ENCODE results near the gene ROR2.
A peak's percentile ranks its signal among the peaks of the same experiment; 100 is the strongest.

The ROR2 gene

GRCh38 chr9:91766315-91767069, 183.5 kb downstream of the ROR2 start:
- no peak for FAIRE-seq
- TF ChIP-seq POLR2A (IDR thresholded peaks at IDR 0.05; ENCODE audit: low read depth, low read length) (no peak), TAF1 (IDR thresholded peaks at IDR 0.05; ENCODE audit: borderline replicate concordance, low read depth, low read length) (no peak), POLR2AphosphoS5 (IDR thresholded peaks at IDR 0.05; ENCODE audit: low read depth, low read length) (no peak)

DNA sequence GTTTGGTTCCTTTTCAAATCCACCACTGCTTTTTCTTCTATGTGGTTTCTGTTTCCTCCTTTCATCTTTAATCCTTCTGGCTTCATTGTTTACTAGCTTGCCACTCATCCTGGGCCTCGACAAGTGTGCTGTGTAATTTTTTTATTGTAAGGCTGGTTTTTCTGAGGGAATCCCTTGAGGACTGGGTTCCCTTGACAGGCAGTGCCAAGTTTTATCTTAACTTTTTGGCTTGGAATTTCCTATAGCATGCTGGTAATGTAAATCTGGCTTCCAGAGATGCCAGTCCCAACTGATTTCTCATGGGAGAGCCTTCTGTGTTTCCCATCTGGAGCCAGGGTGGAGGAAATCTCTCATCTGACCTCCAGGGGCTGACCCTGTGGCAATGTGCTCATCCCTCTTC, 184.7 kb downstream of the ROR2 start:
- DNase-seq (ENCODE audit: insufficient read length), result no peak
- FAIRE-seq, result no peak
- TF ChIP-seq TAF1 (IDR thresholded peaks at IDR 0.05; ENCODE audit: borderline replicate concordance, low read depth, low read length) (no peak), POLR2AphosphoS5 (IDR thresholded peaks at IDR 0.05; ENCODE audit: low read depth, low read length) (no peak), POLR2A (IDR thresholded peaks at IDR 0.05; ENCODE audit: low read depth, low read length) (no peak)

More at GRCh38 chr9:91766315-91767069, 183.5 kb downstream of the ROR2 start:
- DNase-seq (ENCODE audit: insufficient read length), result no peak

GRCh38 chr9:91764661-91765060, 185.4 kb downstream of the ROR2 start:
- TF ChIP-seq POLR2AphosphoS5 (IDR thresholded peaks at IDR 0.05; ENCODE audit: low read depth, low read length) (no peak), POLR2A (IDR thresholded peaks at IDR 0.05; ENCODE audit: low read depth, low read length) (no peak), TAF1 (IDR thresholded peaks at IDR 0.05; ENCODE audit: borderline replicate concordance, low read depth, low read length) (no peak)
- FAIRE-seq (no peak), DNase-seq (ENCODE audit: insufficient read length) (no peak)

DNA sequence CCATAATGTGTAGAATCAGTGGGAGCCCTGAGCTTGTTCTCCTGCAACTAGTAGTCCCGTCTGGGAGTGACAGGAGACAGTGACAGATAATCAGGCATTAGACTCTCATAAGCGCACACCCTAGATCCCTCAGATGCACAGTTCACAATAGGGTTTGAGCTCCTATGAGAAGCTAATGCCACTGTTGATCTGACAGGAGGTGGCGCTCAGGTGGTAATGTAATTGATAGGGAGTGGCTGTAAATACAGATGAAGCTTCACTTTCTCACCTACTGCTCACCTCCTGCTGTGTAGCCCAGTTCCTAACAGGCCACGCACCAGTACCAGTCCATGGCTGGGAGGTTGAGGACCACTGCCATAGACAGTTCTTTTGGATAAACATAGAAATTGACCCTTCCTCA, 188.7 kb downstream of the ROR2 start:
- FAIRE-seq (no peak), DNase-seq (ENCODE audit: insufficient read length) (no peak)
- TF ChIP-seq TAF1 (IDR thresholded peaks at IDR 0.05; ENCODE audit: borderline replicate concordance, low read depth, low read length) (no peak), POLR2A (IDR thresholded peaks at IDR 0.05; ENCODE audit: low read depth, low read length) (no peak), POLR2AphosphoS5 (IDR thresholded peaks at IDR 0.05; ENCODE audit: low read depth, low read length) (no peak)

GRCh38 chr9:91760906-91761305, 189.1 kb downstream of the ROR2 start:
- FAIRE-seq, result no peak
- TF ChIP-seq POLR2A (IDR thresholded peaks at IDR 0.05; ENCODE audit: low read depth, low read length), result no peak
- no peak for TF ChIP-seq TAF1 (IDR thresholded peaks at IDR 0.05; ENCODE audit: borderline replicate concordance, low read depth, low read length)
- no peak for TF ChIP-seq POLR2AphosphoS5 (IDR thresholded peaks at IDR 0.05; ENCODE audit: low read depth, low read length)
- no peak for DNase-seq (ENCODE audit: insufficient read length)

GRCh38 chr9:91758491-91758981, 191.5 kb downstream of the ROR2 start:
- FAIRE-seq (peak; percentile 30), DNase-seq (ENCODE audit: insufficient read length) (peak; percentile 33)
- no peak for TF ChIP-seq TAF1 (IDR thresholded peaks at IDR 0.05; ENCODE audit: borderline replicate concordance, low read depth, low read length)
- no peak for TF ChIP-seq POLR2A (IDR thresholded peaks at IDR 0.05; ENCODE audit: low read depth, low read length)
- no peak for TF ChIP-seq POLR2AphosphoS5 (IDR thresholded peaks at IDR 0.05; ENCODE audit: low read depth, low read length)

- DNase-seq (ENCODE audit: insufficient read length), result no peak
- TF ChIP-seq POLR2AphosphoS5 (IDR thresholded peaks at IDR 0.05; ENCODE audit: low read depth, low read length) (no peak), TAF1 (IDR thresholded peaks at IDR 0.05; ENCODE audit: borderline replicate concordance, low read depth, low read length) (no peak), POLR2A (IDR thresholded peaks at IDR 0.05; ENCODE audit: low read depth, low read length) (no peak)
- FAIRE-seq, result no peak
These were observed 192.2 kb downstream of the ROR2 start for GRCh38 chr9:91757782-91758181.

- no peak for TF ChIP-seq TAF1 (IDR thresholded peaks at IDR 0.05; ENCODE audit: borderline replicate concordance, low read depth, low read length)
- TF ChIP-seq POLR2AphosphoS5 (IDR thresholded peaks at IDR 0.05; ENCODE audit: low read depth, low read length), result no peak
- TF ChIP-seq POLR2A (IDR thresholded peaks at IDR 0.05; ENCODE audit: low read depth, low read length), result no peak
These were observed 193.6 kb downstream of the ROR2 start for GRCh38 chr9:91756510-91756780.

GRCh38 chr9:91755761-91756509, 194.1 kb downstream of the ROR2 start:
- TF ChIP-seq TAF1 (IDR thresholded peaks at IDR 0.05; ENCODE audit: borderline replicate concordance, low read depth, low read length), result no peak
- TF ChIP-seq POLR2A (IDR thresholded peaks at IDR 0.05; ENCODE audit: low read depth, low read length), result no peak
- TF ChIP-seq POLR2AphosphoS5 (IDR thresholded peaks at IDR 0.05; ENCODE audit: low read depth, low read length), result no peak
- FAIRE-seq, result no peak
- DNase-seq (ENCODE audit: insufficient read length), result no peak

More at GRCh38 chr9:91756510-91756780, 193.6 kb downstream of the ROR2 start:
- DNase-seq (ENCODE audit: insufficient read length), result no peak
- no peak for FAIRE-seq

- DNase-seq (ENCODE audit: insufficient read length), result no peak
- TF ChIP-seq POLR2A (IDR thresholded peaks at IDR 0.05; ENCODE audit: low read depth, low read length) (no peak), TAF1 (IDR thresholded peaks at IDR 0.05; ENCODE audit: borderline replicate concordance, low read depth, low read length) (no peak), POLR2AphosphoS5 (IDR thresholded peaks at IDR 0.05; ENCODE audit: low read depth, low read length) (no peak)
- FAIRE-seq, result no peak
These were observed 196.3 kb downstream of the ROR2 start for GRCh38 chr9:91753711-91754110.

GRCh38 chr9:91751922-91752321, 198.1 kb downstream of the ROR2 start:
- FAIRE-seq (no peak), DNase-seq (ENCODE audit: insufficient read length) (no peak)
- TF ChIP-seq POLR2AphosphoS5 (IDR thresholded peaks at IDR 0.05; ENCODE audit: low read depth, low read length) (no peak), TAF1 (IDR thresholded peaks at IDR 0.05; ENCODE audit: borderline replicate concordance, low read depth, low read length) (no peak), POLR2A (IDR thresholded peaks at IDR 0.05; ENCODE audit: low read depth, low read length) (no peak)

DNA sequence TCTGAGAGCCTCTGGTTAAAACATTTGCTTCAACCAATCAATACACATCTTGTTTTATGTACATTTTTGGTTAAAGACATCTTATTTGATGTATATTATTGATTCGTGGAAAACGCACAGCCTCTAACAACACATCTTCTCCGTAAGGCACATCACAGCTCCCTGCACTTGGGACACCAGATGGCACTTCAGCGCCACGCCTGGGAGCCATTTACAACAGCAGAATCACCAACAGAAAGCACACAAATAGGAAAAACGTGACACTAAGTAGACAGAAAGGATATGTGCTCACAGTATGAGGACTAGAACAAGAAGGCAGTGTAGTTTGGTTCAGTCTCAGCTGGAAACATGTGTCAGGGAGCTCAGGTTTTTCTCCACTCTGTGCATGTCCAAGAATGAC, 199.7 kb downstream of the ROR2 start:
- DNase-seq (ENCODE audit: insufficient read length), result no peak
- no peak for TF ChIP-seq POLR2AphosphoS5 (IDR thresholded peaks at IDR 0.05; ENCODE audit: low read depth, low read length)
- TF ChIP-seq POLR2A (IDR thresholded peaks at IDR 0.05; ENCODE audit: low read depth, low read length), result no peak
- TF ChIP-seq TAF1 (IDR thresholded peaks at IDR 0.05; ENCODE audit: borderline replicate concordance, low read depth, low read length), result no peak
- no peak for FAIRE-seq

Data from GM12892 (cell line).